Activated T-cell treated with anti-CD3 and anti-CD28 coated beads, Interleukin-2, amount 50 U/mL, for 48 hours (primary cell): ENCODE measurements around the gene RELCH.

Source experiments
- DNase-seq, 2 experiments: peaks; one replicate each; pipeline ENCODE4 v3.0.0-alpha.2; 2020

RELCH gene

GRCh38 chr18:62324181-62324828 is 137.2 kb downstream of the RELCH start:
- no peak for DNase-seq

- peak; percentile 80 to 83 for DNase-seq
Observed at GRCh38 chr18:62324917-62325805, 138.1 kb downstream of the RELCH start, which contains the start of gene TNFRSF11A. TSS of gene TNFRSF11A (plus strand) at chr18:62325310. CDS start at chr18:62325353, 43 bp downstream.

- peak; percentile 49 to 59 for DNase-seq
Observed at GRCh38 chr18:62325806-62326645, 139.0 kb downstream of the RELCH start.

GRCh38 chr18:62326646-62327348 is 139.7 kb downstream of the RELCH start:
- DNase-seq = no peak

GRCh38 chr18:62327977-62328376 is 140.9 kb downstream of the RELCH start:
- no peak for DNase-seq

GRCh38 chr18:62328586-62329525 is 141.8 kb downstream of the RELCH start:
- no peak for DNase-seq

GRCh38 chr18:62329691-62330454 is 142.8 kb downstream of the RELCH start:
- DNase-seq = peak; percentile 49 to 64

GRCh38 chr18:62330650-62331049 is 143.6 kb downstream of the RELCH start:
- DNase-seq = no peak

- DNase-seq = no peak
Observed at GRCh38 chr18:62331581-62332356, 144.7 kb downstream of the RELCH start.

- no peak for DNase-seq
Observed at GRCh38 chr18:62332431-62332830, 145.4 kb downstream of the RELCH start.

- no peak for DNase-seq
Observed at GRCh38 chr18:62332964-62333695, 146.1 kb downstream of the RELCH start.

GRCh38 chr18:62334120-62334519 is 147.1 kb downstream of the RELCH start:
- DNase-seq = no peak

- DNase-seq = no peak
Observed at GRCh38 chr18:62335494-62335893, 148.4 kb downstream of the RELCH start.

- no peak for DNase-seq
Observed at GRCh38 chr18:62336618-62337017, 149.6 kb downstream of the RELCH start.

- DNase-seq = no peak
Observed at GRCh38 chr18:62337336-62337735, 150.3 kb downstream of the RELCH start.

- no peak for DNase-seq
Observed at GRCh38 chr18:62338446-62339105, 151.5 kb downstream of the RELCH start.

GRCh38 chr18:62339106-62339988 is 152.3 kb downstream of the RELCH start:
- peak; percentile 30 to 53 for DNase-seq
